ENCODE data around the gene BHLHE23.

BHLHE23 gene

GRCh38 chr20:63033794-63034709 lies 27.3 kb upstream of the BHLHE23 start:
- no peak for TF ChIP-seq GATA3 (IDR thresholded peaks at IDR 0.05; ENCODE audit: low read depth, low read length)
- no peak for TF ChIP-seq GATA2 (IDR thresholded peaks at IDR 0.05; ENCODE audit: low read depth, low read length)

DNA sequence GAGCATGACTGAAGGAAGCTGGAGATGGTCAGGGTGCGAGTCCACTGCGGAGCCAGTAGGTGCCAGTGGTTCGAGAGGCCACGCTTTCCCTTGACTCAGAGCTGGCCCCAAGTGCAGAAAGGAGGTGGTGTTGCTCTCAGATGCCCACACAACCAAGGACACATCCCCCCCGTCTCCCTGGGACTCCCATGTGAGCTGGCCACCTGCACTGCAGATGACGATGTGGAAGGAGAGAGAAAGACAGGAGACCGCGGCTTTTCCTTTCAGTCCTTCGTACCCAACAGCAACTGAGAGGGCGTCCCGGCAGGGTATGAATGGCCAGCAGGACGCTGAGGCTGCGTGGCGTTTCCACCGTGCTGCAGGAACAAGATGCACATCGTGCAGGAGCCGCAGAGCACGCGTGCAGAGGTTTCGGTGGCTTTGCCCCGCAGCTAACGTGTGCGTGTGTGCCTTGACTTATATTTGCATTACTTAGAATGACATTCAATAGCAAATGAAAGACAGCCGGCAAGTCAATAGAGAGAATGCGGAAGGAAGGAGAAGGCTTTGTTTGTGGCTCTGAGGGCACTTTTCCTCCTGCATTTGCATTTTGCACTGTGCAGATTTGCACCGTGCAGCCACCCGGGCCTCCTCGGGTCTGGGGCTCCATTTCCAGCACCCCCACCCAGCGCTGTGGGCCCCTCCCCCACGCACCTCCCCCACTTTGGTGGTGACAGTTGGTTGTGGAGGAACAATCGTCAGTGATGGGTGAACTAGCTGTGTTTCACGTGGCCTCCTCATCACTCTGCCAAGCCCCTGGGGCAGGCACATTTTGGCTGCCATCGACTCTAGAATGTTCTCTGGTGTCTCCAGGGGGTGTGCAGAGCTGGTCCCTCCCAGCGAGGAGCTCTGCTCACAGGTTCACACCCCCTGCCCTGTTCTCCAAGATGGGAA lies 26.4 kb upstream of the BHLHE23 start:
- TF ChIP-seq GATA3 (IDR thresholded peaks at IDR 0.05; ENCODE audit: low read depth, low read length) (no peak), GATA2 (IDR thresholded peaks at IDR 0.05; ENCODE audit: low read depth, low read length) (no peak)

GRCh38 chr20:63032026-63032800 lies 25.4 kb upstream of the BHLHE23 start:
- TF ChIP-seq GATA3 (IDR thresholded peaks at IDR 0.05; ENCODE audit: low read depth, low read length) = no peak
- no peak for TF ChIP-seq GATA2 (IDR thresholded peaks at IDR 0.05; ENCODE audit: low read depth, low read length)

- TF ChIP-seq GATA2 (IDR thresholded peaks at IDR 0.05; ENCODE audit: low read depth, low read length) (no peak), GATA3 (IDR thresholded peaks at IDR 0.05; ENCODE audit: low read depth, low read length) (no peak)
These were observed 24.7 kb upstream of the BHLHE23 start for GRCh38 chr20:63031251-63032014.

- TF ChIP-seq GATA3 (IDR thresholded peaks at IDR 0.05; ENCODE audit: low read depth, low read length) (no peak), GATA2 (IDR thresholded peaks at IDR 0.05; ENCODE audit: low read depth, low read length) (no peak)
These were observed 22.8 kb upstream of the BHLHE23 start for GRCh38 chr20:63029358-63030121.

DNA sequence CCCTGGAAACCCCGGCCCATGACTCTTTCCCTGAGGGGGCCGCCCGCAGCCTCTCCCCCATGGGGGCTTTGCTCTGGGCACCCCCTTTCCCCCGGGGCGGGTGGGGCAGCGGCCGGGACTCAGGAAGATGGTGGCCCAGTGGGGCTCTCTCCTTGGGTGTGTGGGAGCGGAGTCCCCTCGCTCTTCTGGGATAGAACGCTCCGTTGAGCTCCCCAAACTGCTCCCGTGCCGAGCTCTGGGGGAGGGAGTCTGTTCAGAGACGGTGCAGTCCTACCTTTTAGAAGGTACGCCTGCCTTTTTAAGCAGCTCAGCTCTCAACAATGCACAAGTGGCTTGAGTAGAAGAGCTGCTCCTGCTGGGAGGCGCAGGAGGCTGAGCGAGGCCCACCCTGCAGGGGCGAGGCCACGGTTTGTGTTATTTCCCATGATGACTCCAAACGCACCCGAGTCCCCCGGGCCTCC lies 21.7 kb upstream of the BHLHE23 start:
- TF ChIP-seq GATA2 (IDR thresholded peaks at IDR 0.05; ENCODE audit: low read depth, low read length) (no peak), GATA3 (IDR thresholded peaks at IDR 0.05; ENCODE audit: low read depth, low read length) (no peak)

- TF ChIP-seq GATA2 (IDR thresholded peaks at IDR 0.05; ENCODE audit: low read depth, low read length) = no peak
- no peak for TF ChIP-seq GATA3 (IDR thresholded peaks at IDR 0.05; ENCODE audit: low read depth, low read length)
These were observed 21.2 kb upstream of the BHLHE23 start for GRCh38 chr20:63027922-63028389.

- no peak for TF ChIP-seq GATA2 (IDR thresholded peaks at IDR 0.05; ENCODE audit: low read depth, low read length)
- no peak for TF ChIP-seq GATA3 (IDR thresholded peaks at IDR 0.05; ENCODE audit: low read depth, low read length)
These were observed 20.6 kb upstream of the BHLHE23 start for GRCh38 chr20:63027221-63027921.

- TF ChIP-seq GATA2 (IDR thresholded peaks at IDR 0.05; ENCODE audit: low read depth, low read length) (no peak), GATA3 (IDR thresholded peaks at IDR 0.05; ENCODE audit: low read depth, low read length) (no peak)
These were observed 19.9 kb upstream of the BHLHE23 start for GRCh38 chr20:63026582-63027165.

DNA sequence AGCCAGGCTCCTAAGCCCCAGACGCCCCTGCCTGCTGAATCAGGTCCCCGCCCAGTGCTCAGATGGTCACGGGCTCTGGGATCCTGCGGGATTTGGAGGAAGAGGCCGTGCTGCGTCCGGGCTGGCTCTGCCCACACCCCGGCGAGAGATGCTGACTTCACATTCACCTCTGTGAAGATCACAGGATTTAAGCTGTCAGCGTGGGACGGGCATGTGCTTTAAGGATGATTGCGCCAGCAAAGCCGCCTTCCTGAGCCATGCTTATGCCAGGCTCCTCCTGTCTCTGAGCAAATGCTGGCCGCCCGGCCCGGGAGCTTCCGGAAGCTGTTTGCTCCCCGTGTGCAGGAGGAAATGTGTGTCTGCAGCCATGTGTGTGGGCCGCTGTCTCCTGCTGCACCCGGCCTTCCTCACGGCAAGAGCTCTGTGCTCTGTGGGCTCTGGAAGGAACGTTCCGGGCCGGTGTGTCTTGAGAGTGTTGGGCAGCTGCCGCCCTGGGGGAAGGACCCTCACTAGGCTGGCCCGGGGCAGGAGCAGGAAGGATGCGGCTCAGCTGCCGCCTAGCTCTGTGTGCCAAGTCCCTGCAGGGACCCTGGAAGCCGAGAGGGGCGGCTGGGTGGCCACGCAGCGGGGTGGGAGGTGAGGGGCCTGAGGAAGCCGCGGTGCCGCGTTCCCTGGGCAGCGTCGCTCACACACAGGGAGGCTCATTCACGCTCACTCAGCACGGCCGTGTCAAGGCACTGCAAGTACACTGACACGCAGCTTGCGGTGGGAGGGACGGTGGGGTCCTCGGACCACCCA lies 19.0 kb upstream of the BHLHE23 start:
- TF ChIP-seq GATA2 (IDR thresholded peaks at IDR 0.05; ENCODE audit: low read depth, low read length) (no peak), GATA3 (IDR thresholded peaks at IDR 0.05; ENCODE audit: low read depth, low read length) (no peak)
